ENCODE results near the gene PAEP.
"Not testable (repeated sequence)": the region's sequence is repeated elsewhere in the genome, so short reads cannot be mapped to it uniquely, and the experiment has no call there.

The PAEP gene

GRCh38 chr9:135526089-135526729, 35.3 kb upstream of the PAEP start:
- no peak for DNase-seq (ENCODE audit: low read depth in 3 of 3)

- DNase-seq (ENCODE audit: low read depth in 3 of 3), result no peak
Observed at GRCh38 chr9:135526730-135527571, 34.6 kb upstream of the PAEP start.

- not testable (repeated sequence) for DNase-seq (ENCODE audit: low read depth in 3 of 3)
Observed at GRCh38 chr9:135528842-135529435, 32.6 kb upstream of the PAEP start.

- DNase-seq (ENCODE audit: low read depth in 3 of 3), result no peak
Observed at GRCh38 chr9:135530146-135530545, 31.4 kb upstream of the PAEP start.

- no peak for DNase-seq (ENCODE audit: low read depth in 3 of 3)
Observed at GRCh38 chr9:135531096-135531495, 30.5 kb upstream of the PAEP start.

- no peak for DNase-seq (ENCODE audit: low read depth in 3 of 3)
Observed at GRCh38 chr9:135533113-135533512, 28.4 kb upstream of the PAEP start.

GRCh38 chr9:135533674-135534073, 27.9 kb upstream of the PAEP start:
- no peak for DNase-seq (ENCODE audit: low read depth in 3 of 3)

GRCh38 chr9:135534192-135534711, 27.3 kb upstream of the PAEP start:
- not testable (repeated sequence) for DNase-seq (ENCODE audit: low read depth in 3 of 3)

GRCh38 chr9:135534826-135535225, 26.7 kb upstream of the PAEP start:
- DNase-seq (ENCODE audit: low read depth in 3 of 3), result not testable (repeated sequence)

GRCh38 chr9:135535631-135536030, 25.9 kb upstream of the PAEP start:
- DNase-seq (ENCODE audit: low read depth in 3 of 3), result not testable (repeated sequence)

- DNase-seq (ENCODE audit: low read depth in 3 of 3), result no peak
Observed at GRCh38 chr9:135536216-135536615, 25.3 kb upstream of the PAEP start.

- not testable (repeated sequence) for DNase-seq (ENCODE audit: low read depth in 3 of 3)
Observed at GRCh38 chr9:135543262-135543894, 18.2 kb upstream of the PAEP start.

- DNase-seq (ENCODE audit: low read depth in 3 of 3), result no peak
Observed at GRCh38 chr9:135544981-135545635, 16.4 kb upstream of the PAEP start.

- DNase-seq (ENCODE audit: low read depth in 3 of 3), result not testable (repeated sequence)
Observed at GRCh38 chr9:135545646-135546176, 15.8 kb upstream of the PAEP start, which contains the start of gene OBP2A. OBP2A (plus strand) TSS chr9:135546126; CDS start chr9:135546181, 55 bp downstream.

GRCh38 chr9:135546792-135547617, 14.6 kb upstream of the PAEP start:
- not testable (repeated sequence) for DNase-seq (ENCODE audit: low read depth in 3 of 3)

- DNase-seq (ENCODE audit: low read depth in 3 of 3), result no peak
Observed at GRCh38 chr9:135547756-135548736, 13.5 kb upstream of the PAEP start.

- not testable (repeated sequence) for DNase-seq (ENCODE audit: low read depth in 3 of 3)
Observed at GRCh38 chr9:135549478-135550343, 11.8 kb upstream of the PAEP start.

GRCh38 chr9:135550344-135550918, 11.1 kb upstream of the PAEP start:
- DNase-seq (ENCODE audit: low read depth in 3 of 3), result no peak
